GM18867 (cell line): ENCODE measurements around the gene PALMD.

ENCODE experiments used
- ATAC-seq: cut with Tn5 transposase; IDR thresholded peaks from one replicate; pipeline ENCODE4 v1.9.1; 2021; ENCODE audit warnings: mild to moderate bottlenecking, moderate library complexity; ENCODE audit not compliant: unreplicated experiment

The PALMD gene

DNA sequence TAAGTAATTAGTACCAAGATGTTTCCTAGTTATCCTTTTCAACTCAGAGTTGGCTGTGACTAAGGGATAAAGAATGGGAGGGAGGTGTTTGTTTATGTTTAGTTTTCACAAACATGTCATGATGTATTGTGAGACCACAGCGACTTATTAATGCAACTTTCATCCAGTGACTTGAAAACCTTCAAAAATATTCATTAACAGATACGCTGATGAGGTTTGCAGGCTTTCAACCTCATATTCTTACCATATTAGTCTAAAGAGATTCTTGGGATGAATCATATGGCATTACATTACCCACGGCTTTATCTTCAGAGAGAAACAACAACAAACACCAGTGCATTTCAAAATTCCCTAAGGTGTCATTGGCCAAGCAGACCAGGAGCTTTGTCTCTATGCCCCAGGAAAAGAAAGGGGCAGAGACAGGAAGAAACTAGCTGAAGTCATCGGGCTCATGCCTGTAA is 36.4 kb downstream of the PALMD start:
- ATAC-seq: no peak

DNA sequence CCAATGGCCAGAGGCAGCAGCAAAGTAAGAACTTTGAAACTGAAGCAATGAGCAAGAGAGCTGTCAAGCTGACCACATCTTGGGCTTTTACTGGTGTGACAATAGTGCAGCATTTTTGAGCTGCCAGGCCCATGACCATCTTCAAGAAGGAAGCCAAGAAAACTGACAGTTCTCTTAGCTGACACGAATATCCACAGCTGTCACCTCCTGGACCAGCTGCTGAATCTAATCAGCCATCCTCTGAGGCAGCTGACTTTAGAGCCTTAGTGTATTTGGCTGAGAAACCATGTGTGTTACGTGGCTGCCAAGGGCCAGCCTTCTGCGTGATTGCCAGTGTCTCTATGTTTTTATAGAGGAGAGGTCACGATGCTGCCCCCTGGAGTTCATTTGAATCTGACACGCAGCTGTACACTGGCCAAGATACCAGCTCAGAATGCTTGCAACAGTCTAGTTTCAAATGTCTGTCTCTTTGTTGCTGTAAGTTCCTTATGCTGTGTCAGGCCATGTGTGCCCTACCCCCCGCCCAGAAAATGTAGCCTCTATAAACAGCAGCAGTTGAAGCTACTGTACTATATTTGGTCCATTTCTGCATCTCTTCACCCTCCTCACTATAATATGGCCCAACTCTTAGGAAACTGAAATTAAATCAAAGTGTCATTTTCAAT is 39.7 kb downstream of the PALMD start:
- ATAC-seq: peak; percentile 96

DNA sequence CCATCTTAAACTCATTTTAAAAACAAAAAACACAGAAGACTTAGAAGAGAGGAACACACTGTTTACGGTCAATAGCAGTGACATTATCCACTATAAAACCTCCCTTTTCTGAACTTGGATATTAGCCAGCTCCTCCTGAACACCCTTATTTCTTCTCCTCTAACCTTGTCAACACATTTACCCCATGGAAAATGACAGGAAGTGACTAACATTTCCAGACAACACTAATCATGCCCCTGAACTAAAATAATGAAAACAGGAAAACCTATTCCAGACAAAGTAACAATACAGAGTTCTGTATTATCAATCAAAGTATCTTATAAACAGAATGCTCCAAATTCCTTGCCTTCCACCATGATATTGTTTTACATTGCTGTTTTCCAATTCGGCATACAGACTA is 45.3 kb downstream of the PALMD start:
- no peak for ATAC-seq

DNA sequence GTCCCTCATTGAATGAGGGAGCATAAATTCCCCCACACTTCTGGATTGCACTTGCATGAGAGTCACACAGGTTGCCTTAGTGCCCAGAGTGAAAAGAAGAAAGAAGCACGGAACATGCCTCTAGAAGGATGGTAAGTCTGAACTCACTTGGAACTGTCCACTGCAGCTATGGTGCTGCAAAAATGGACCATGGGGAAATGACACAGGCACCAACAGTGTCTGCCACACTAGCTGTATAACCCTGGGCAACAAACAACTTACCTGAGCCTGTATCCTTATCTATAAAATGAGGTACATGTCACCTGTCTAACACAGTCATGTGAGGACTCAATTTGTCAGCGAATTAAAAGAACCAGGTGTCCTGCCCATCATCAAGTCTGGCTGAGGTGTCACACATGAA is 50.7 kb downstream of the PALMD start:
- no peak for ATAC-seq

DNA sequence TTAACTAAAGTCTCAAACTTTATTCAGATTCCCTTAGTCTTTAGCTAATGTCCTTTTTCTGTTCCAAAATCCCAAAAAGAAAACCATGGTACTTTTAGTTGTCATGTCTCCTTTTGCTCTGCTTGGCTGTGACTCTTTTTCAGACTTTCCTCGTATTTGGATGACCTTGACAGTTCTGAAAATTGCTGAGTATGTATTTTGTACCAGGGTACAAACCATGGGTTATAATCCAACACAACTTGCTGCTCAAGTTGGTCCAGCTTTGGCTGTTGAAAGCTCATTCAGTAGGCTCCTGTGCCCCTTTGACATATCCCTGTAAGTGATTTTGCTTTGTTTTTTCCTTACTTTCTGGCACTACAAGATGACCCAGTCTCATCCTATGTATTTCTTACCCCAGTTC is 51.7 kb downstream of the PALMD start:
- no peak for ATAC-seq

DNA sequence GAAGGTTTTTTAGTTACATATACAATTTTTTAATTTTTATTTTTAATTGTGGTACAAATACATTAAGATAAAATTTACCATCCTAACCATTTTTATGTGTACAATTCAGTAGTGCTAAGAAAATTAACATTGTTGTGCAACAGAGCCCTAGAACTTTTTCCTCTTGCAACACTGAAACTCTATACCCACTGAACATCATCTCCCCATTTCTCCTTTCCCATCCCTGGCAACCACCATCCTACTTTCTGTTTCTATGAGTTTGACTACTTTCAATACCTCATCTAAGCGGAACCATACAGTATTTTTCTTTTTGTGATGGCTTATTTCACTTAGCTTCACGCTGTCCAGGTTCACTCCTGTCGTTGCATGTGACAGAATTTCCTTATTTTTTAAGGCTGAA is 54.1 kb downstream of the PALMD start:
- no peak for ATAC-seq

DNA sequence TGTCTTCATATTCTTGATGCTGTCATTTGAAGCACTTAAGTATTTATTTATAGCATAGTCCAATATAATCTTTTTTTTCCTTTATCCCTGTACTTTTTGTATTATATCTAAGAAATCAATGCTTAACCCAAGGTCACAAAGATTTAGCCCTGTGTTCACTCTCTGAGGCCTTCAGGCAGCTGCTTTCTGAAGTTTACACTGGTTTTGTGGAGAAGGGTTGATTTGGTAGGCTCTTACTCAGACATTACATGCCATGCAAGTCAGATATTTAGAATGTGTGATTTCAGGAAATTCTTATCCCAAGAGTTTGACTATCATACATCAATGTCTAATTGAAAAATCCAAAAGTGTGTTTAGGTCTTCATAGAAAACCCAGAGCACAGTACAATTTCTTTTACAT is 56.3 kb downstream of the PALMD start:
- ATAC-seq: no peak

DNA sequence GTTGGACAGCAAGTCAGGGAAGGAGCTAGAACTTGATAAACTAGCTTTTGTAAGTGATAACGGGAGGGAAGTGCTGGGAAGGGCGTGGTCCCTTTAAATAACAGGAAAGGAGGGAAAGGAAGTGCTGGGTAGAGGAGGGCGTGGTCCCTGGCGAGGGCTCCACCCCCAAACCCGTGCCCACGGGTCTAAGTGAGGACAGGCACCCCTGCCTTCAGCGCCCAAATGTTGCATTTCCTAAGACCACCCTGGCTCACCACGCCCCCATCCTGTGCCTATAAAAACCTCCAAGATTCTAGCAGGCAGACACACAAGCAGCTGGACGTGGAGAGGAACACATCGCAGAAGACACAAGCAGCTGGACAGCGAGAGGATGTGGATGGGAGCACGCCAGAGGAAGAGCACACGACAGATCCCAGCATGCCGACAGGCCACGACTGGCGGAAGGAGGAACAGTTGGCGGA is 58.5 kb downstream of the PALMD start:
- ATAC-seq: no peak

DNA sequence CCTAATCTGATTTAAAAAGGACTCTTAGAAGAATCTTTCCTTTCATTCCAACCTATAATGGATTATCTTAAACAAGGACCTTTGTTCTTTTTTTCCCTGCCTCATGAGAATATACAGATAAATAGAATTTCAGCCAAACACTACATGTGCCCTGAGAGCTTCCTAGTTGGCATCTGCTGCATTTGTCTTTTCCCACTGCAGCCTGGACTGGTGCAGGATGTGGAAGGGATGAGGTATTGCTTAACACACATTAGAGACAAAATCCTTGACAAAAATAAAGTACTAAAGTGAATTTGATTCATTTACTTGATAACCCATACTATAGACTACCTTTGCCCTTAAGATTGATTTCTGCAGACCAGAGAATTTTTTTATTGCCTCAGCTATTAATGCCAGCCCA is 59.5 kb downstream of the PALMD start:
- no peak for ATAC-seq

DNA sequence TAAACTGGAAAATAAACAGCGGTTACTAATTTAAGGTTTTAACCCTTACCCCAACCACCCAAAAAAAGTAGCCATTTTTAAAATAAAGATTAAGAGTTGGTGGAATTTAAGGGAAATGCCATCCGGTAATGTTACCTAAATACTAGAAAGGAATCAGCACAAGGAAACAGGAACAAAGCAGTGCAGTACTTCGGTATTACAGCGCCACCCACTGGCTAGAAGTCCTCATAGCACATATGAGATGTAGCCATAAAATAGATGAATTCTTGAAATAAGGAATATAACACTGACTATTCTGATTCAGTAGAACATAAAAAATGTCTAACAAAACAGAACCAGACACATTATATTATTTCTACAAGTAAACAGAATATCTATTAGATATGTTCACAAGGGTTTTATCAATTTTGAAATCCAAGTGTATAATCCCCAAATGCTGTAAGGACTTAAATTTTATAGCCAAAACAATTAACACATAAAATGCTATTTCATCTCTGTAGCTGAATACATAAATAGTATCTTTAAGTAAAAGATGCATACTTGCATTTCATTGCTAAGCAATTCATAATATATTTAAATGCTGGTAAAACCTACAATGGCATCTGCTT is 61.7 kb downstream of the PALMD start:
- ATAC-seq: peak; percentile 83

DNA sequence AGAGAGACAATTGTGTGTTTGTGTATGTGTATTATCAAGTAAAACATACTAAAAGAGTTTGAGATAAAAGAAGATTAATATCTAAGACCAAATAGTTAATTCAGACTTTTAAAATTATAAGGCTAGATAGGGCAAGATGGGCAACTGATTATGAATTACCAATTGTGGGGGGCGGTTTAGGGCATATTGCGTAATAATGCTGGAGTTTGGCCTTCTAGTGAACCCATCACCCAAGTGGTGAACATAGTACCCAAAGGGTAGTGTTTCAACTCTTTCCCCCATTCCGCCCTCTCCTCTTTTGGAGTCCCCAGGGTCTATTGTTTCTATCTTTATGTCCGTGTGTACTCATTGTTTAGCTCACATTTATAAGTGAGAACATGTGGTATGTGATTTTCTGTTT is 65.1 kb downstream of the PALMD start:
- ATAC-seq: no peak

DNA sequence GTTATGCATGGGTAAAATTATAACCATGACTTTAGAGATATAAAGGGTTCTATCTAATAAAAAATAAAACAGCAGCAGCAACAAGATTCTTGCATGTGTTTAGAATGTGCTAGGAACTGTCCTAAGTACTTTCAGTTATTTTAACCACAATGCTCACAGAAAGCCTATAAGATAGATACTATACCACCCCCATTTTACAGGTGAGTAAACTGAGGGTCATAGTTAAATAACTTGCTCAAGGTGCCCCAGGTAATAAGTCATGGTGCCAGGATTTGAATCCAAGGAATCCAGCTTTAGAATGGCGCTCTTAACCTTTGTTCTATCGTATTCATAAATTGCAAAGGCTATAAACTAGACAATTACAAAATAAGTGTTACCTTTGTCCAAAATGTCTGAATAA is 67.1 kb downstream of the PALMD start:
- no peak for ATAC-seq

DNA sequence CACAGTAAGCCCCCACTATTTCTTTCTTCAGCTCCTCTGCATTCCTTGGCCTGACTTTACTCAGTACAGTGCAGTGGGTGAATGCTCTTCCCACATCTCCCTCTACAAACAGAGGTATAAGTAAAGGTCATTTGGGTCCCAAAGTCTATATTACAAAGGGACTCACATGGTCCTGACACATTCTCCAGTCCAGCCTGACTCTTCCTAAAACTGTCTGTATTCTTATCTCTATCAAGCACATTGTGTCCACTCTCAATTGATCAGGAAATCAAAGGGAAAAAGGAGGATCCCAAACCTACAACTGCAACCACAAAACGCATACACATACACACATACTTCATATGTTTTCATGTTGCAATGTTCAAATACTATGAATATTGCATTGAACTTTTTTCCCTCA is 71.1 kb downstream of the PALMD start:
- no peak for ATAC-seq

DNA sequence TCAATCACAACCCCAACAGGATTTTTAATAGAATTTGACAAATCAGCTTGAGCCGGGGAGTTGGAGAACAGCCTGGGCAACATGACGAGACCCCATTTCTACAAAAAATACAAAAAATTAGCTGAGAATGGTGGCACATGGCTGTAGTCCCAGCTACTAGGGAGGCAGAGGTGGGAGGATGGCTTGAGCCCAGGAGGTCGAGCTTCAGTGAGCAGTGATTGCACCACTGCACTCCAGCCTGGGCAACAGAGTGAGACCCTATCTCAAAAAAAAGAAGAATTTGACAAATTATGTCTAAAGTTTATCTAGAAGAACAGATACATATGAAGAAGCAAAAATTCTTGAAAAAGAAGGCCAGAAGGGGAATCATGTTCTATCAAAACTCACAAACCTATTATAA is 77.3 kb downstream of the PALMD start:
- ATAC-seq: no peak

DNA sequence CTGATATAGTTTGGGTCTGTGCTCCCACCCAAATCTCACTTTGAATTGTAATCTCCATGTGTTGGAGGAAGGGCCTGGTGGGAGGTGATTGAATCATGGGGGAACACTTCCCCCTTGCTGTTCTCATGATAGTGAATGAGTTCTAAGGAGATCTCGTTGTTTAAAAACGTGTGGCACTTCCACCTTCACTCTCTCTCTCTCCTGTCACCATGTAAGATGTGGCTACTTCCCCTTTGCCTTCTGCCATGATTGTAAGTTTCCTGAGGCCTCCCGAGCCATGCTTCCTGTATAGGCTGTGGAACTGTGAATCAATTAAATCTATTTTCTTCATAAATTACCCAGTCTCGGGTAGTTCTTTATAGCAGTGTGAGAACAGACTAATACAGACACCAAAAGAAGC is 80.1 kb downstream of the PALMD start:
- no peak for ATAC-seq

DNA sequence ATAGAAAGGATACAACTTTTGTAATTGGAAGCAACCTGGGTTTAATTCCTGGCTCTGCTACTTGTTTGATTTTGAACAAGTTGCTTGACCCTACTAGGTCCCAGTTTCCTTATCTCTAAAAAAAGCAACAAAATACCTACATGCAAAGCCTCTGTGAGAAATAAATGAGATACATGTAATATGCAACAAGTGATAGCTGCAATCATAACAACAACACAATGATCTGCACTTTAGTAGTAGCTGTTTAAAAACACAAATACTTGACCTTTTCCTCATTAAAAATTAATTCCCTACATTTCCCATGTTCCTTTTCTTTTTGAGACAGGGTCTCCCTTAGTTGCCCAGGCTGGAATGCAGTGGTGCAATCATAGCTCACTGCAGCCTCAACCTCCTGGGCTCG is 80.5 kb downstream of the PALMD start:
- no peak for ATAC-seq

DNA sequence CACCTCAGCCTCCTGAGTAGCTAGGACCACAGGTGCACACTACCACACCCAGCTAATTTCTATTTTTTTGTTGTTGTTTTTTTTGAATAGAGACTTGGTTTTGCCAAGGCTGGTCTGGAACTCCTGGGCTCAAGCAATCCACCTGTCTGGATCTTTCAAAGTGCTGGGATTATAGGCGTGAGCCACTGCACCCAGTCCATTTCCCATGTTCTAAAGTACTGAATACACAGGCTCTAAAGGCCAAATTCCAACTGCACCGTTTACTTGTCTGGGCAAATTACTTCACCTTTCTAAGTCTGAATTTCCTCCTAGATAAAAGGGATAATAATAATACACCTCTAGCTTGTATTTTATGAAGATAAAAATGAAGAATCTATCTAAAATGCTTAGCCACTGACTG is 80.9 kb downstream of the PALMD start:
- no peak for ATAC-seq

DNA sequence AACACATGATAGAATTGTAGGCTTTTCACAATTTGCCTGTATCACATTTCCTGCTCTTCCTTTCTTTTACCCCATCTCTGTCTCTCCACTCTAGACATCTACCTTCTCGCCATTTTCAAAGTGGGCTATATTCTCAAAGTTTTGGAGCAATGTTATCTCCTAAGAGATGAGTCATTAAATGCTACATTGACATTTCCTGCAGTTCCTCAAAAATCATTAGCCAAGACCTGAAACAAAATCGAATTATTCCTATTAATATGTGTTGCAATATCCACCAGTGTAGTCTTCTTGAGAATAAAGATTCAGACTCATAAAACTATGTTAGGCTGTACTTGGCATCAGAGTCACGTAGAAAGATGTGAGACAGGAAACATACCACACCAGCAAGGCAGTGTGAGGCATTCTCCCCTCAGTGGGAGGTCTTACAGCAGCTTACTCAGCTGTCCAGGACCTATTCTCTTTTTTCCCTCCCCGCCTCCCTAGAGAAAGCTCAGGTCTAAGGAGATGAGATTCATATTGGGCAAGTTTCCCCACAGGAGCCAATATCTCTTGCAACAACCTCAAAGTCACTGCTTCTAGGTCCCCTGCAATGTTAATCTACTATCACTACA is 81.8 kb downstream of the PALMD start:
- no peak for ATAC-seq

DNA sequence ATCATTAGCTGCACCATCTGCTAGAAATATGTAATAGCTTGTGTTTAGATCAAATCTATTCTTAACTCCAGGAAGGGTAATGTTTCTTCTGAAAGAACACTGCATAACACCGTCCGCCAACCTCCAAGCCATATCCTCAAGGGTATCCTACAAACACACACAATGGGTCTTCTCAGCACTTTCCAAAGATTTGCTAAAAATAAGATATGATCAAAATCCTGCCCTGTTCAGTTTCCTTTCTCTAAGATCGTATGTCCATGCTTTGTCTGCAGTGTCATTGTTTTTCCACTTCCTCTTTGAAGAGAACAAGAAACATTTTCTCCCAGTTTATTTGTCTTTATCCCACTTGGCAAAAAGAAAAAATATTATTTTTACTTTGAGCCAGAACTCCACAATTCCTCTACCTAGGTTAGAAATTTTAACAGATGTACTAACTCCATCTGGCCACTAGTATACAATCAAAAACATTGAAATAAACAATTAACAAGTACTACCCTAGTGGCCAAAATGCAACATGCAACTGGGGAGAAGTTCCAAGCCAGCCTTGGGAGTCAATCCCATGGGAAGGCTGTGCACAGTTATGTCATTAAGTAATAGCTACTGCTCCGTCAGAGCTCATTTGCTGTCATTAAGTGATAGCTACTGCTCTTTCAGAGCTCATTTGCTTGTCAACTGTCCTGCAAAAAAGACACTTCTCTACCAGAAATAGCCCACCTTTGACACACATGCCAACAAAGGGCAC is 82.8 kb downstream of the PALMD start:
- peak; percentile 44 for ATAC-seq

DNA sequence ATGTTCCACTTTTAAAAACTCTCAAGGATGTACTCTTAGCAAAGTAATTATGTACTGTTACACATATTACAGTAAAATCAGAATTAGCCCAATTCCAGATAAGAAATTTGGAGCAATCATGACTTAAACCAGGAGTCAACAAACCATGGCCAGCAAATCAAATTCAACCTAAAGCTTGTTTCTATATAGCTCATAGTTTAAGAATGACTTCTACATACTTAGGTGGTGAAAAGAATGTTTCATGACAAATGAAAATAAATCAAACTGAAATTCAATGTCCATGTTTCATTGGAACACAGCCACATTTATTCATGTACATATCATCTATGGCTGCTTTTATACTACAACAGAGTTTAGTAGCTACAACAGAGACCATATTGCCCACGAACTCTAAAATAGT is 85.5 kb downstream of the PALMD start:
- no peak for ATAC-seq

DNA sequence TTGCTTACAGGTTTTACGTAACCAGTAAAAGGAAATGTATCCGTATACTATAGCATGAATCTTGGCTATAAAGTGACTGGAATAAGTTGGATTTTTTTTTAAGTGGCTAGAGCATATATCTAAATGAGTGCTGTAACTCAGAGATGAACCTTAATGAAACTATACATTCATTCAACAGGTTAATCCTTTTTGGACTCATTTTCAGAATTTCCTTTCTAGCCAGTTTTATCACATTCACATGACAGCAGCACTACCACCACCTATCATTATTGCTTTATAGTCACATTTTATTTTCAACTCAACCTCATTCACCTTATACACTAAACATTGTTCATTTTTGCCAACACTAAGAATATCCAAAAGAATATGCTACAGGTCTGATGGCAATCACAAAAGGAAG is 89.9 kb downstream of the PALMD start:
- ATAC-seq: no peak

DNA sequence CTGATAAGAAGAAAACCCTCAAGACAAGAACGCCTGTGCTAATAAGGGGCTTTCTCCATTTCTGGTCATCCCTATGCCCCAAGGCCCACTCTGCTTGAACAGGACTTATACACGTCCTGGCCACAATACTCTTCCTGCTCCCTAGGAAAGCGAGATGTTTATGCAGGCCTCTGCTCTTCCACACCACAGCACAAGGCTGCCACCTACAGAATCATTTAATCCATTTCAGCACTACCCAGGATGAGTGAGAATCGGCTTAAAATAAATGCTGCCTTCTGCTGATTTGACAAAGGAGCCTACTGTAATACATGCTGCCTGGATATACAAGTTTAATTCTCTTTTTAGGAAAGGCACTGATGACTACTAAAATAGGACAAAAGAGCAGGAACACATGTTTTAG is 91.1 kb downstream of the PALMD start:
- ATAC-seq: no peak
